Liver (tissue), 9 donors: ENCODE results near the gene GLI2. TPM values are rescaled to one million over a fixed set of nuclear protein-coding genes. Genes with fewer than 3 reads are reported as not detected.

Source experiments
- DNase-seq: peaks from one replicate; pipeline ENCODE4 v3.0.0-alpha.2; 2017; ENCODE audit warnings: low spot score
- H3K27ac ChIP-seq, 2 donors: one replicate each; pipeline ENCODE4 v1.7.0; 2013; ENCODE audit warnings: inconsistent platforms in 2 of 2, low read length in 2 of 2, control low read depth in 1 of 2, low read depth in 1 of 2, mild to moderate bottlenecking in 1 of 2
- H3K27me3 ChIP-seq, 4 donors: one replicate each; pipeline versions ENCODE4 v1.6.1 to v1.7.0; 2013; ENCODE audit warnings: low read length in 3 of 4, inconsistent platforms in 1 of 4, mild to moderate bottlenecking in 1 of 4, moderate library complexity in 1 of 4; ENCODE audit not compliant: control insufficient read depth in 4 of 4, insufficient read depth in 4 of 4
- H3K36me3 ChIP-seq, 4 donors: one replicate each; pipeline versions ENCODE4 v1.6.1 to v1.7.0; 2013; ENCODE audit warnings: low read length in 3 of 4, mild to moderate bottlenecking in 3 of 4, low read depth in 1 of 4, moderate library complexity in 1 of 4; ENCODE audit not compliant: control insufficient read depth in 4 of 4, insufficient read depth in 3 of 4
- H3K4me1 ChIP-seq, 4 donors: one replicate each; pipeline versions ENCODE4 v1.6.1 to v1.7.0; 2013; ENCODE audit warnings: low read length in 3 of 4, mild to moderate bottlenecking in 3 of 4, moderate library complexity in 1 of 4; ENCODE audit not compliant: control insufficient read depth in 4 of 4, insufficient read depth in 4 of 4
- H3K4me3 ChIP-seq, 3 donors: one replicate each; pipeline versions ENCODE4 v1.6.1 to v1.7.0; 2013; ENCODE audit warnings: low read length in 3 of 3, control low read depth in 1 of 3, low read depth in 1 of 3, mild to moderate bottlenecking in 1 of 3
- H3K9ac ChIP-seq, 2 donors: one replicate each; pipeline ENCODE4 v1.7.0; 2013; ENCODE audit warnings: low read length in 2 of 2, mild to moderate bottlenecking in 2 of 2, moderate library complexity in 2 of 2, control low read depth in 1 of 2, low read depth in 1 of 2
- H3K9me3 ChIP-seq, 4 donors: one replicate each; pipeline versions ENCODE4 v1.6.1 to v1.7.0; 2013; ENCODE audit warnings: low read length in 3 of 4; ENCODE audit not compliant: control insufficient read depth in 4 of 4
- CTCF ChIP-seq: fragments of 150-350 bp; IDR thresholded peaks from 2 replicates; pipeline ENCODE4 v1.5.1; 2017; ENCODE audit warnings: improper control_type of control experiment, low read depth, low read length; ENCODE audit not compliant: missing input control
- EGR1 ChIP-seq, 2 donors: IDR thresholded peaks; 2 replicates each; pipeline ENCODE4 v1.6.1; 2016 to 2018; ENCODE audit warnings: antibody characterized with exemption in 2 of 2, low read depth in 2 of 2
- FOXA1 ChIP-seq: IDR thresholded peaks from 2 replicates; pipeline ENCODE4 v1.6.1; 2016; ENCODE audit warnings: antibody characterized with exemption
- FOXA2 ChIP-seq: IDR thresholded peaks from 2 replicates; pipeline ENCODE4 v1.6.1; 2016; ENCODE audit warnings: antibody characterized with exemption
- GABPA ChIP-seq, 2 donors: IDR thresholded peaks in 1 of 2; conservative IDR thresholded peaks in 1 of 2; 2 replicates each; pipeline ENCODE4 v1.6.1; 2016; ENCODE audit warnings: antibody characterized with exemption in 2 of 2, mild to moderate bottlenecking in 1 of 2, moderate library complexity in 1 of 2
- HNF4A ChIP-seq, 2 donors: conservative IDR thresholded peaks; 2 replicates each; pipeline ENCODE4 v1.6.1; 2016; ENCODE audit warnings: antibody characterized with exemption in 2 of 2, mild to moderate bottlenecking in 2 of 2
- HNF4G ChIP-seq: IDR thresholded peaks from 2 replicates; pipeline ENCODE4 v1.6.1; 2016; ENCODE audit warnings: antibody characterized with exemption
- JUND ChIP-seq, 2 donors: IDR thresholded peaks; 2 replicates each; pipeline ENCODE4 v1.6.1; 2016; ENCODE audit warnings: antibody characterized with exemption in 2 of 2
- NR2F2 ChIP-seq: IDR thresholded peaks from 2 replicates; pipeline ENCODE4 v1.6.1; 2016; ENCODE audit warnings: antibody characterized with exemption
- REST ChIP-seq: IDR thresholded peaks from 2 replicates; pipeline ENCODE4 v1.6.1; 2016; ENCODE audit warnings: antibody characterized with exemption, mild to moderate bottlenecking
- RXRA ChIP-seq, 2 donors: IDR thresholded peaks; 2 replicates each; pipeline ENCODE4 v1.6.1; 2017 to 2018; ENCODE audit warnings: antibody characterized with exemption in 2 of 2, mild to moderate bottlenecking in 1 of 2
- TAF1 ChIP-seq: conservative IDR thresholded peaks from 2 replicates; pipeline ENCODE4 v1.6.1; 2016; ENCODE audit warnings: antibody characterized with exemption, mild to moderate bottlenecking
- WGBS: extraction: QIAGEN DNeasy Blood & Tissue Kit; methylation state at CpG from one replicate; pipeline ENCODE4 v1.1.7; 2013; 5-methylcytosine and 5-hydroxymethylcytosine counted together
- polyA plus RNA-seq, 2 donors: library from polyadenylated mRNA; stranded (reverse) in 1 of 2; unstranded in 1 of 2; fragments of 200-250 nt in 1 of 2; fragments of >200 nt in 1 of 2; fragmentation: Nextera tagmentation in 1 of 2; extraction: Ambion mirVana in 1 of 2; gene quantifications; one replicate each; pipeline versions ENCODE4 v1.2.1 to v1.2.3, GENCODE V29; 2013 to 2015
- total RNA-seq, 2 donors: library from RNA; depleted of rRNA; stranded (reverse); fragments of >200 nt; gene quantifications; one replicate each; pipeline ENCODE4 v1.2.3, GENCODE V29; 2014
- TF ChIP-seq, protein P1 (sequence below): IDR thresholded peaks from 2 replicates; pipeline ENCODE4 v1.6.1; 2016; ENCODE audit warnings: antibody characterized with exemption
- TF ChIP-seq, protein P2 (sequence below): IDR thresholded peaks from 2 replicates; pipeline ENCODE4 v1.6.1; 2016; ENCODE audit warnings: antibody characterized with exemption
- donor health status: healthy.
- donor health status: healthy.
- donor health status: healthy.
- donor health status: healthy.
- donor health status: healthy.

The GLI2 gene
- total and polyA plus RNA-seq, 4 donors: 0.04 to 0.16 (median 0.11) TPM

GRCh38 chr2:120710256-120710655, 25.4 kb upstream of the GLI2 start:
- no peaks in the 10 kb centered on the region for H3K9me3 ChIP-seq
- no peak overlapping the region for H3K9ac ChIP-seq
- H3K27ac ChIP-seq: no peak overlapping the region
- H3K4me1 ChIP-seq: no peaks in the 10 kb centered on the region
- WGBS: 64% methylated on average over 16 of the region's 16 CpGs
- no peak overlapping the region for H3K4me3 ChIP-seq
- peaks cover 0 to 2% (median 0%) of the 10 kb centered on the region in 4 donors for H3K27me3 ChIP-seq
- TF ChIP-seq NR2F2 (no peak), JUND (IDR thresholded peaks at IDR 0.05) (no peak), RXRA (IDR thresholded peaks at IDR 0.05) (no peak), EGR1 (IDR thresholded peaks at IDR 0.05; ENCODE audit: low read depth in 2 of 2) (no peak), FOXA2 (no peak), GABPA (IDR thresholded peaks at IDR 0.05 in 1 of 2, conservative IDR thresholded peaks at IDR 0.05 in 1 of 2) (no peak), HNF4G (no peak), FOXA1 (no peak), HNF4A (conservative IDR thresholded peaks at IDR 0.05) (no peak)
- TF ChIP-seq, protein P1, sequence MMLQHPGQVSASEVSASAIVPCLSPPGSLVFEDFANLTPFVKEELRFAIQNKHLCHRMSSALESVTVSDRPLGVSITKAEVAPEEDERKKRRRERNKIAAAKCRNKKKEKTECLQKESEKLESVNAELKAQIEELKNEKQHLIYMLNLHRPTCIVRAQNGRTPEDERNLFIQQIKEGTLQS: no peak
- TF ChIP-seq, protein P2, sequence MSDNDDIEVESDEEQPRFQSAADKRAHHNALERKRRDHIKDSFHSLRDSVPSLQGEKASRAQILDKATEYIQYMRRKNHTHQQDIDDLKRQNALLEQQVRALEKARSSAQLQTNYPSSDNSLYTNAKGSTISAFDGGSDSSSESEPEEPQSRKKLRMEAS: no peak
- H3K36me3 ChIP-seq: no peaks in the 10 kb centered on the region
- DNase-seq: no peak

DNA sequence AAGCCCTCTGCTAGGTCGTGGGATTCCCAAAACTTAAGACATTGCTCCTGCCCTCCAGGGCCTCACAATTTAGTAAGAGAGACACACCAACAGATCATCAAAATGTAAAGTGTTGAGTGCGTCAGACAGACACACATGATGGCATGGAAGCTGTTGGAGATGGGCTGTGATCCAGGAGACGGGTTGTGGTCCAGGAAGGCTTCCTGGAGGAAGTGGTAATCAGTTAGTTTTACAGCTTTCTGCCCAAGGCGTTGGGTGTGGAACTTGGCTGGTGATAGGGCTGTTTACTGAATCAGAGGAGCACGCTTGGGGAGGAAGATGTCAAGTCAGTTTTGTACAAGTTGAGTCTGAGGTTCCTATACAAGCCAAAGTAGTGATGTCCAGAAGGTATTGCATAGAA, 24.0 kb upstream of the GLI2 start:
- no peaks in the 10 kb centered on the region for H3K36me3 ChIP-seq
- H3K27ac ChIP-seq: no peak overlapping the region
- H3K9me3 ChIP-seq: no peaks in the 10 kb centered on the region
- no peak for DNase-seq
- H3K4me1 ChIP-seq: no peaks in the 10 kb centered on the region
- H3K27me3 ChIP-seq: peaks cover 0 to 6% (median 0%) of the 10 kb centered on the region in 4 donors
- no peak overlapping the region for H3K9ac ChIP-seq
- TF ChIP-seq EGR1 (IDR thresholded peaks at IDR 0.05; ENCODE audit: low read depth in 2 of 2) (no peak), HNF4A (conservative IDR thresholded peaks at IDR 0.05) (no peak), JUND (IDR thresholded peaks at IDR 0.05) (no peak), HNF4G (no peak), CTCF (no peak), REST (no peak), TAF1 (no peak), GABPA (IDR thresholded peaks at IDR 0.05 in 1 of 2, conservative IDR thresholded peaks at IDR 0.05 in 1 of 2) (no peak), RXRA (IDR thresholded peaks at IDR 0.05) (no peak), NR2F2 (no peak), FOXA2 (no peak)
- TF ChIP-seq, protein P1: no peak
- H3K4me3 ChIP-seq: no peak overlapping the region
- 68% methylated on average over 5 of the region's 5 CpGs for WGBS
